ENCODE data around the gene EPB41L4B. TPM values are rescaled to one million over a fixed set of nuclear protein-coding genes. Genes with fewer than 3 reads are reported as not detected.

Gene EPB41L4B
- total and polyA plus RNA-seq, 2 of the 4 experiments (the other 2 are of a cell fraction) = 0.36 to 0.54 TPM

DNA sequence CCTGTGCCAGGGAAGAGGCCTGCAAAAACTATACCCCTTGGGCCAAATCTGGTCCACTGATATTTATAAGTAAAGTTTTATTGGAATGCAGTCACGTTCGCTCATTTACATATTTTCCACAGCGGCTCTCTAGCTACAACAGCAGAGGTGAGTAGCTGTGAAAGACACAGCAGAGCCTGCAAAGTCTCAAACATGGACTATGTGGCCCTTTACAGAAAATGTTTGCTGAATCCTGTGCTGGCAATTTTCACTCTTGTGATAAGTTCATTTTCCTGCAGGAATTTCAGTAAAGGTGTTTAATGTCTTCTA is 70.1 kb downstream of the EPB41L4B start:
- H3K79me1 ChIP-seq (ENCODE audit: low read depth in 1 of 2, low read length in 2 of 2) = no peaks in the 10 kb centered on the region
- H2AK9ac ChIP-seq (replicated peaks; ENCODE audit: low read depth, low read length, poor library complexity) = no peak overlapping the region
- no peaks in the 10 kb centered on the region for H3K9me3 ChIP-seq (ENCODE audit: control insufficient read depth, insufficient read depth, low read length)
- in situ Hi-C loops (cut with MboI; ENCODE audit: low sequenced_read_pairs) = no loop called here
- peak overlapping the region; percentile 48 to 52; a peak in 2 of 4 replicates for H4K8ac ChIP-seq (ENCODE audit: low read depth in 2 of 2, low read length in 2 of 2)
- no peak overlapping the region for H2AK5ac ChIP-seq (ENCODE audit: low read depth, low read length)
- peak overlapping the region; percentile 13; the same call in 2 of the 3 replicates for H2BK15ac ChIP-seq (ENCODE audit: low read depth, low read length)
- H2AFZ ChIP-seq (replicated peaks; ENCODE audit: low read length, poor library complexity) = peak overlapping the region; percentile 66
- no peaks in the 10 kb centered on the region for H3K36me3 ChIP-seq (ENCODE audit: control insufficient read depth, insufficient read depth, low read length)
- no peak overlapping the region for H3K4me2 ChIP-seq (ENCODE audit: low read depth, low read length)
- intact Hi-C loops (cut with micrococcal nuclease) = loop anchor here (10.0 kb wide), 1 partner anchor 136 kb away; the partner anchor contains the start of gene TMEM245
- dilution Hi-C loops (cut with HindIII; ENCODE audit: low sequenced_read_pairs, unreplicated experiment) = no loop called here
- H3K4me1 ChIP-seq (ENCODE audit: control insufficient read depth, insufficient read depth, low read length) = peaks cover 27% of the 10 kb centered on the region
- H4K5ac ChIP-seq (ENCODE audit: low read depth, low read length) = no peak overlapping the region
- no TSS peak for BruUV-seq (replicated peaks)
- peak overlapping the region; percentile 88 for H2BK120ac ChIP-seq (ENCODE audit: low read depth, low read length)
- no peak overlapping the region for H3K23ac ChIP-seq (ENCODE audit: low read depth, low read length)
- TF ChIP-seq CHD1 (IDR thresholded peaks at IDR 0.05; ENCODE audit: low read depth, low read length) (no peak), MAZ (IDR thresholded peaks at IDR 0.05; ENCODE audit: borderline replicate concordance, low read depth, low read length) (no peak), SMC3 (IDR thresholded peaks at IDR 0.05; ENCODE audit: low read depth, low read length) (no peak), MAFK (IDR thresholded peaks at IDR 0.05; ENCODE audit: low read depth, low read length) (no peak), BHLHE40 (IDR thresholded peaks at IDR 0.05; ENCODE audit: low read depth, low read length) (no peak), RAD21 (IDR thresholded peaks at IDR 0.05; ENCODE audit: low read length) (no peak), MXI1 (IDR thresholded peaks at IDR 0.05; ENCODE audit: borderline replicate concordance, low read depth, low read length) (no peak), FOS (IDR thresholded peaks at IDR 0.05; ENCODE audit: low read depth, low read length) (no peak), NFE2L2 (IDR thresholded peaks at IDR 0.05; ENCODE audit: low read depth, low read length) (no peak)
- TF ChIP-seq, protein P1, sequence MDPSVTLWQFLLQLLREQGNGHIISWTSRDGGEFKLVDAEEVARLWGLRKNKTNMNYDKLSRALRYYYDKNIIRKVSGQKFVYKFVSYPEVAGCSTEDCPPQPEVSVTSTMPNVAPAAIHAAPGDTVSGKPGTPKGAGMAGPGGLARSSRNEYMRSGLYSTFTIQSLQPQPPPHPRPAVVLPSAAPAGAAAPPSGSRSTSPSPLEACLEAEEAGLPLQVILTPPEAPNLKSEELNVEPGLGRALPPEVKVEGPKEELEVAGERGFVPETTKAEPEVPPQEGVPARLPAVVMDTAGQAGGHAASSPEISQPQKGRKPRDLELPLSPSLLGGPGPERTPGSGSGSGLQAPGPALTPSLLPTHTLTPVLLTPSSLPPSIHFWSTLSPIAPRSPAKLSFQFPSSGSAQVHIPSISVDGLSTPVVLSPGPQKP (IDR thresholded peaks at IDR 0.05; ENCODE audit: borderline replicate concordance, low read depth, low read length) = no peak
- ChIA-PET POLR2A (ENCODE audit: unreplicated experiment) (no interaction called here), CTCF (no interaction called here)
- H3K4ac ChIP-seq (ENCODE audit: low read depth, low read length) = peak overlapping the region; percentile 59; the same call in 1 of the 2 replicates
- no peak overlapping the region for H3K9ac ChIP-seq (ENCODE audit: low read depth, low read length)
- no peaks in the 10 kb centered on the region for H3K27me3 ChIP-seq (ENCODE audit: control insufficient read depth, insufficient read depth, low read length)
- WGBS, 2 experiments (ENCODE audit: extremely low coverage in 2 of 2, insufficient read length in 1 of 2) = no CpG with 5 or more reads among the region's 3 CpGs
- no peak overlapping the region for H3K4me3 ChIP-seq (ENCODE audit: insufficient read depth, low read depth, low read length)
- no peak overlapping the region; the same call in 1 of the 2 replicates for H3K14ac ChIP-seq (replicated peaks; ENCODE audit: low read depth, low read length)
- H3K9me1 ChIP-seq (ENCODE audit: insufficient read depth, low read length) = peaks cover 18% of the 10 kb centered on the region; the same call in 1 of the 2 replicates
- no peak overlapping the region for H4K91ac ChIP-seq (ENCODE audit: insufficient read depth, low read depth, low read length)
- H3K56ac ChIP-seq (ENCODE audit: extremely low read depth, insufficient read depth, low read length) = no peak overlapping the region
- DNase-seq (no peak), ATAC-seq (ENCODE audit: low read depth) (no peak)
- H3K27ac ChIP-seq (ENCODE audit: insufficient read depth, low read length) = no peak overlapping the region
- H3K18ac ChIP-seq (ENCODE audit: low read depth, low read length) = peak overlapping the region; percentile 78; the same call in 1 of the 2 replicates
- H2BK20ac ChIP-seq (ENCODE audit: low read depth, low read length) = peak overlapping the region; percentile 35; the same call in 1 of the 2 replicates
- H2BK5ac ChIP-seq (ENCODE audit: low read depth, low read length, poor library complexity, severe bottlenecking) = peak overlapping the region; percentile 45
- H4K20me1 ChIP-seq (ENCODE audit: insufficient read depth, low read length) = no peaks in the 10 kb centered on the region

Measured in IMR-90 (cell line).